GM21528 (cell line): ENCODE data around the gene CHD6.

Source experiments
- ATAC-seq: cut with Tn5 transposase; IDR thresholded peaks from one replicate; pipeline ENCODE4 v1.9.1; 2021; ENCODE audit warnings: mild to moderate bottlenecking, moderate library complexity; ENCODE audit not compliant: unreplicated experiment, low FRiP score

CHD6 gene

GRCh38 chr20:41408156-41408794 is 209.9 kb downstream of the CHD6 start:
- peak; percentile 76 for ATAC-seq

DNA sequence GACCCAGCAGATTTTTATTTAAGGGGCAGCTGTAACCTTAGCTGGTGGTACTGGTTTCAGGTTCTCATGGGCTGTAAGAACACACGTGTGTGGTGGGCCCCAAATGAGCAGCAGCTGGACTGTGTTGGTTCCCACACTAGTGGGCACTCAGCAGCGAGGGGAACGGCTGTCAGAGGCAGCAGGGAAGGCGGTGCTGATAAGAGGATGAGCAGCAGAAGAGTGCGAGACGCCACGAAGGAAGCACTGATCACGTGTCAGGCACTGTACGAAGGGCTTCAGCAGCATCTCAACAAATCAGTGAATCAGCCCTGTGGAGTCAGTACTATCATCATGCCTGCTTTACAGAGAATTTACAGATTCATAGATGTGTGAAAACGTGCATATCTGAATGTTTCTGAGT is 210.6 kb downstream of the CHD6 start:
- no peak for ATAC-seq

DNA sequence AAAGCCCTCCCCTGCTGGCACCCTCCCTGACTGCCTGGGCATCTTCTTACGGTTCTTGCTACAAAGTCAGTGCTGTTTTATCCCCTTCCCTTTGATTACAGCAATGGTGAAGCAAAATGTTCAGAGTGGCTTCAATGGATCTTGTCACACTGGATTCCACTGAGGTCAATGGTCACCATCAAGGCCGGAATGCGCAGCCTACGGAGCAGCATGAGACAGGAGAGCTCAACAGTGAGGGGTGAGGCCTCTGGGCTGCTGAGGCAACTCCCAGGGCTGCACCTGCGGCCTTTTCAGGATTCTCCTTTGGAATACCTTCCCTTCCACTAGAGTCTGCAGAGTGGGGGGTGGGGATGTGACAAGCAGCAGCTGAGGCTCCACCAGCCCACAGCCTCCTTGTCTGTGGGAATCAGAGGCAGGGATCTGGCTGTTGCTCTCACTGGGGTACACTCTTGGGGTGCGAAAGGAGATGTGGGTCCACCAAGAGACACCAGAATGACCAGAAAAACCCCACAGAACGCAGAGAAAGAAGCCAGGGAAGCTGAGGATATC is 211.2 kb downstream of the CHD6 start:
- no peak for ATAC-seq

DNA sequence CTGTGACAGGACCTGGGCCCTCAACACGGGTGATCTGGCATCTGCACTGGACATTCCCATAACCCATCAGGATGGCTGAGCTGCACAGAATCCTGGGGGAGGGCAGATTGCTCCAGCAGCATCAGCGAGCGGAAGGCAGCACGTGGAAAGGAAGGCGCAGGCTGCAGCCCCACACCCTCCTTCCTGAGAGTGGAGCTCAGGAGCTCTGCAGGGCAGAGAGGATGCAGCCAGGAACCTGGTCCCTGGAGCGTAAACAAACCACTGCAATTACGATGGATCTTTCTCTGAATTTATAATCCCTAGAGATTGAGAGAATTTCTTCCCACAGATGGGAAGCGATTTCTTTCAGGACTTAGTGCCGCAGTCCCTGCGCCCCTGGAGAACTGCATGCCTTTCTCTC is 211.8 kb downstream of the CHD6 start:
- no peak for ATAC-seq

GRCh38 chr20:41405436-41405835 is 212.7 kb downstream of the CHD6 start:
- ATAC-seq: no peak

GRCh38 chr20:41403604-41404003 is 214.6 kb downstream of the CHD6 start:
- no peak for ATAC-seq

DNA sequence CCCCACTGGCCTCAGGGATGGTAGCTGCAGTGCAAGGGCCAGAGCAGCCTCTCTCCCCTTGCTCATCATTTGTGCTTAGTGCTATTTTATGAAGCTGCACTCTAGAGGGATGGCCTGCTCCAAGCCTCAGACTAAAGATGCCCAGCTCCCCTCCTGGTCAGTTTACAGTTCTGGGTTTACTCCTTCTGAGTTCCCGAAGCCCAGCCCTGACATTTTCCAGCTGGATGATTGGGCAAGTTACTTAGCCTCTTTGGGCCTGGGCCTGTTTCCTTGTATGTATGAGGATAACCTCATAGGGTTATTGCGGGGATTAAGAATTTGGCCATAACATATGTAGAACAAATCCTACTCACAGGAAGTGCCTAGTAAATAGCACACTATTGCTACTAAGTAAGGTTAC is 219.8 kb downstream of the CHD6 start:
- no peak for ATAC-seq

DNA sequence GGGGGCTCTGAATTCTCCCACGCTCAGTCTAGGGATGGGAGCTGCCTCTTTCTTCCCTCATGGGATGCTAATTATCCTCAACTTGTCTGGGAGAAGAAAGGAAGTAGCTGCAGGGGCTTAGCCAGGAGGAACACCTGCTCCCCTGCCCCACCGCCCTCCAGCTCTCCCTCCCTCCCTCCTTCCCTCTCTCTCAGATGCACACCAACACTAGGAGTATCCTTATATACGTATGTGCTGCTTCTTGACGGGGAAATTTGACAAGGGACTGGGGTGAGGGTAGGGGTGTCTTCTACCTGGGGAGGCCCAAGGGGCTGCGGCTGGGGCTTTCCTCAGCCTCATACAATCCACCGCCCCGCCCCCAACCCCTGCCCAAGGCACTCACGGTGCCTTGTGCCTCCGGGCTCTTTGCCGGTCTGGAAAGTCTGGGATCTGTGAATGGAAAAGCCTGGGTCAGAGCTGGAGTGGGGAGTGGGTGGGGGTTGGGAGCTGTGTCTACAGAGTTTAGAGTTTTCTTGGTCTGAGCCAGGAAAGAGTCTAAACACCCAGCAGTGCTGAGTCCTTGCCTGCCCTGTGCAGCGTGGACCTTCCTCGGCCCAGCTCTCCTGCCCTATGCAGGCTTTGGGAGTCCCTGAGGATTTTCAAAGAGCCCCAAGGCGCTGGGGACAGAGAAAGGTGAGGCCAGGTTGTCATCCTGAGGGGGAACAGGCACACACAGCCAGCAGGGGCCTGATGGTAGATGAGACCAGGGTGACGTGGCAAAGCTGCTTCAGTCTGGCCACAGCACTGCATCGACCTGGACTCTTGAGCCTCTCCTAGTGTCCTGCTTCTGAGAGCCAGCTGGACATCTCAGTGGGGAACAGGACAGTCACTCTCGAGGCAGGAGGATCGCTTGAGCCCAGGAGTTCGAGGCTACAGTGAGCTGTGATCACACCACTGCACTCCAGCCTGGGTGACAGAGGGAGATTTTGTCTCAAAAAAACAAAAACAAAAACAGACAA is 222.2 kb downstream of the CHD6 start:
- no peak for ATAC-seq

GRCh38 chr20:41394931-41395666 is 223.1 kb downstream of the CHD6 start:
- no peak for ATAC-seq

GRCh38 chr20:41394081-41394480 is 224.1 kb downstream of the CHD6 start:
- no peak for ATAC-seq

GRCh38 chr20:41393705-41394066 is 224.5 kb downstream of the CHD6 start:
- ATAC-seq: no peak

GRCh38 chr20:41392871-41393704 is 225.1 kb downstream of the CHD6 start:
- no peak for ATAC-seq

GRCh38 chr20:41392295-41392694 is 225.9 kb downstream of the CHD6 start:
- no peak for ATAC-seq

GRCh38 chr20:41391587-41392001 is 226.6 kb downstream of the CHD6 start:
- no peak for ATAC-seq

DNA sequence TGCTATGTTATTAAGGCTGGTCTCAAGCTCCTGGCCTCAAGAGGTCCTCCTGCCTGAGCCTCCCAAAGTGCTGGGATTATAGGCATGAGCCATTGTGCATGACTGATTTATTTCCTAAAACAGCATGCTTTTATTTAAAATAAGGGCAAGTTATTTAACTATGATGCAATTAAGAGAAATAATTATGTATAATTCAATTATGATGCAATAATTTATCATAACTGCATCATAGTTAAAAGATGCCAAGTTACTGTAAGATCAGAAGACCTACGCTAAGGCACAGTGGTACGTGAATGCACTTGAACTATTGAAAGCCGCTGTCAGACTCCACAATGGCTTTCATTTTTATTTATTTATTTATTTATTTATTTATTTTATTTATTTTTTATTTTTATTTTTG is 227.3 kb downstream of the CHD6 start:
- ATAC-seq: no peak

- no peak for ATAC-seq
Measured at GRCh38 chr20:41387444-41387851, 230.7 kb downstream of the CHD6 start.

GRCh38 chr20:41386502-41387427 is 231.4 kb downstream of the CHD6 start:
- ATAC-seq: no peak

GRCh38 chr20:41382791-41383305 is 235.3 kb downstream of the CHD6 start:
- no peak for ATAC-seq
